ENCODE data around the gene ZBTB45.

DNA sequence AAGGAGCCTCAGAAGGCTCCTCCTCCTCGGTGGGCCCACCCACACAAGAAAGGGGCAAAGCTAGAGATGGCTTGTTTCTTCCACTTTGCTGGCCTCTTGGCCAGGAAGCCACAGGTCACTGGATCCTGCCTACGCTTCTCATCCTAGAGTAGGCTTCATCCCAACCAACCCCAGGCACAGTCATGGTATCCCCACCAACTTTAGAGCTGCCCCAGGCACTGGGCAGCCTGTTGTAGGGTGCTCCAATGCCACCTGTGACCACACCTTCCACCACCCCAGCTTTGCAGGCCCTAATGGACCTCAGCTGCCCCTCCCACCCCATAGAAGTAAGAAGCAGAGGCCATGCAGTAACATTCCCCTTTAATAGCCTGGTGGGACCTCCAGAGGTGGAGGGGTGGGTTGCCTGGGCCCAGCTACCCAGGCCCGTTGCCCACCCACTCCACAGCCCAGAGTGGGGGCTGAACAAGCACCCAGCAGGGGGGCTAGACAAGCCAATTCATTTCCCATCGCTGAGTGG is 35.8 kb upstream of the ZBTB45 start:
- no peak for TF ChIP-seq EZH2 (IDR thresholded peaks at IDR 0.05)
- no peak for TF ChIP-seq POLR2AphosphoS5 (IDR thresholded peaks at IDR 0.05; ENCODE audit: borderline replicate concordance, low read depth, low read length)

Data from SK-N-MC (cell line).